WTC11 (cell line): ENCODE measurements around the gene EOGT. TPM values are rescaled to one million over a fixed set of nuclear protein-coding genes. Genes with fewer than 3 reads are reported as not detected.

Source experiments
- ATAC-seq: fragments of 200-7000 bp; cut with Tn5 transposase; 2 replicates; pipeline ENCODE4 v1.10.0; 2021; ENCODE audit warnings: mild to moderate bottlenecking, moderate library complexity
- CTCF ChIA-PET: fragments of 300-600 bp; sonication (Branson Sonifier 250); formaldehyde crosslinking; loops from one replicate; lab custom pipeline; 2021; ENCODE audit warnings: antibody characterized with exemption; lab: Charles Lee
- POLR2A ChIA-PET: fragments of 350-600 bp; sonication (Branson Sonifier 250); formaldehyde crosslinking; loops from one replicate; lab custom pipeline; 2021; ENCODE audit warnings: antibody characterized with exemption; lab: Charles Lee
- DNase-seq: peaks from one replicate; pipeline ENCODE4 v3.0.0; 2021; ENCODE audit warnings: low spot score
- H3K27ac Mint-ChIP-seq: 2 replicates; pipeline ENCODE4 v1.8.0; 2021; ENCODE audit warnings: mixed read lengths
- H3K27me3 Mint-ChIP-seq: 2 replicates; pipeline ENCODE4 v1.8.0; 2021; ENCODE audit warnings: low read depth, mild to moderate bottlenecking, moderate library complexity, mixed read lengths
- H3K36me3 Mint-ChIP-seq: 2 replicates; pipeline ENCODE4 v1.8.0; 2021; ENCODE audit warnings: mixed read lengths
- H3K4me1 Mint-ChIP-seq: 2 replicates; pipeline ENCODE4 v1.8.0; 2022; ENCODE audit warnings: mixed read lengths
- H3K4me3 Mint-ChIP-seq: 2 replicates; pipeline ENCODE4 v1.8.0; 2021; ENCODE audit warnings: mild to moderate bottlenecking, moderate library complexity, mixed read lengths
- H3K9me3 Mint-ChIP-seq: 2 replicates; pipeline ENCODE4 v1.8.0; 2021; ENCODE audit warnings: mixed read lengths
- ATF3 ChIP-seq: sonication (generic); formaldehyde crosslinking; conservative IDR thresholded peaks from 2 replicates; pipeline ENCODE4 v1.8.1; 2022; ENCODE audit warnings: mild to moderate bottlenecking, missing genetic modification reagents
- CBFB ChIP-seq: sonication (generic); formaldehyde crosslinking; IDR thresholded peaks from 2 replicates; pipeline ENCODE4 v1.8.1; 2022; ENCODE audit warnings: mild to moderate bottlenecking, low read depth, missing genetic modification reagents
- ELF4 ChIP-seq: sonication (generic); formaldehyde crosslinking; IDR thresholded peaks from 2 replicates; pipeline ENCODE4 v1.8.1; 2022; ENCODE audit warnings: low read depth, mild to moderate bottlenecking, moderate library complexity, missing genetic modification reagents
- EMX1 ChIP-seq: fragments of 250-450 bp; sonication (Bioruptor Pico); IDR thresholded peaks from 2 replicates; pipeline ENCODE4 v1.8.0; 2021; ENCODE audit warnings: mild to moderate bottlenecking
- ESRRA ChIP-seq: sonication (generic); formaldehyde crosslinking; IDR thresholded peaks from 2 replicates; pipeline ENCODE4 v1.8.1; 2022; ENCODE audit warnings: mild to moderate bottlenecking, missing genetic modification reagents, borderline replicate concordance
- FOXP4 ChIP-seq: sonication (generic); formaldehyde crosslinking; IDR thresholded peaks from 2 replicates; pipeline ENCODE4 v1.8.0; 2022; ENCODE audit warnings: mild to moderate bottlenecking, missing genetic modification reagents
- JUN ChIP-seq: sonication (generic); formaldehyde crosslinking; IDR thresholded peaks from 2 replicates; pipeline ENCODE4 v1.8.0; 2023; ENCODE audit warnings: mild to moderate bottlenecking, missing genetic modification reagents
- MLX ChIP-seq: sonication (generic); formaldehyde crosslinking; IDR thresholded peaks from 2 replicates; pipeline ENCODE4 v1.8.1; 2023; ENCODE audit warnings: mild to moderate bottlenecking, missing genetic modification reagents, moderate library complexity
- NFATC4 ChIP-seq: fragments of 250-450 bp; sonication (Bioruptor Pico); IDR thresholded peaks from 2 replicates; pipeline ENCODE4 v1.9.0; 2021; ENCODE audit warnings: mild to moderate bottlenecking
- NFE2L1 ChIP-seq: sonication (generic); formaldehyde crosslinking; IDR thresholded peaks from 2 replicates; pipeline ENCODE4 v1.8.1; 2023; ENCODE audit warnings: missing genetic modification reagents
- NFYB ChIP-seq: sonication (generic); formaldehyde crosslinking; conservative IDR thresholded peaks from 2 replicates; pipeline ENCODE4 v1.8.0; 2022; ENCODE audit warnings: low read depth, missing genetic modification reagents
- NR1H2 ChIP-seq: sonication (generic); formaldehyde crosslinking; IDR thresholded peaks from 2 replicates; pipeline ENCODE4 v1.9.0; 2021; ENCODE audit warnings: mild to moderate bottlenecking, moderate library complexity, missing genetic modification reagents
- PREB ChIP-seq: sonication (generic); formaldehyde crosslinking; IDR thresholded peaks from 2 replicates; pipeline ENCODE4 v1.8.1; 2022; ENCODE audit warnings: mild to moderate bottlenecking, missing genetic modification reagents, moderate library complexity, borderline replicate concordance
- SMAD3 ChIP-seq: sonication (generic); formaldehyde crosslinking; IDR thresholded peaks from 2 replicates; pipeline ENCODE4 v1.8.0; 2022; ENCODE audit warnings: missing genetic modification reagents, mild to moderate bottlenecking, borderline replicate concordance
- SOX15 ChIP-seq: fragments of 250-450 bp; sonication (Bioruptor Pico); IDR thresholded peaks from 2 replicates; pipeline ENCODE4 v1.9.0; 2021; ENCODE audit warnings: mild to moderate bottlenecking
- SP1 ChIP-seq: sonication (generic); formaldehyde crosslinking; conservative IDR thresholded peaks from 2 replicates; pipeline ENCODE4 v1.8.1; 2022; ENCODE audit warnings: missing genetic modification reagents
- TP53 ChIP-seq: sonication (generic); formaldehyde crosslinking; IDR thresholded peaks from 2 replicates; pipeline ENCODE4 v1.8.1; 2023; ENCODE audit warnings: mild to moderate bottlenecking, missing genetic modification reagents
- ZBTB21 ChIP-seq: sonication (generic); formaldehyde crosslinking; IDR thresholded peaks from 2 replicates; pipeline ENCODE4 v1.8.1; 2023; ENCODE audit warnings: mild to moderate bottlenecking, missing genetic modification reagents, borderline replicate concordance
- ZNF263 ChIP-seq: sonication (generic); formaldehyde crosslinking; IDR thresholded peaks from 2 replicates; pipeline ENCODE4 v1.8.1; 2022; ENCODE audit warnings: low read depth, mild to moderate bottlenecking, moderate library complexity, missing genetic modification reagents
- ZNF281 ChIP-seq: sonication (generic); formaldehyde crosslinking; IDR thresholded peaks from 2 replicates; pipeline ENCODE4 v1.8.0; 2023; ENCODE audit warnings: mild to moderate bottlenecking, missing genetic modification reagents
- ZNF317 ChIP-seq: sonication (generic); formaldehyde crosslinking; IDR thresholded peaks from 2 replicates; pipeline ENCODE4 v1.8.1; 2023; ENCODE audit warnings: low read depth, mild to moderate bottlenecking, moderate library complexity, missing genetic modification reagents, borderline replicate concordance
- ZNF416 ChIP-seq: fragments of 250-450 bp; sonication (Bioruptor Pico); IDR thresholded peaks from 2 replicates; pipeline ENCODE4 v1.9.0; 2021; ENCODE audit warnings: mild to moderate bottlenecking, inconsistent platforms
- ZNF423 ChIP-seq: fragments of 250-450 bp; sonication (Bioruptor Pico); IDR thresholded peaks from 2 replicates; pipeline ENCODE4 v2.1.2; 2022; ENCODE audit warnings: mild to moderate bottlenecking, moderate library complexity
- ZNF671 ChIP-seq: fragments of 250-450 bp; sonication (Bioruptor Pico); IDR thresholded peaks from 2 replicates; pipeline ENCODE4 v1.8.0; 2021; ENCODE audit warnings: mild to moderate bottlenecking
- total RNA-seq: library from RNA; stranded (reverse); gene quantifications from 3 replicates; pipeline ENCODE4 v1.2.3, GENCODE V29; 2021
- TF ChIP-seq, protein P1 (sequence below): sonication (generic); formaldehyde crosslinking; IDR thresholded peaks from 2 replicates; pipeline ENCODE4 v1.8.1; 2022; ENCODE audit warnings: low read depth, mild to moderate bottlenecking, moderate library complexity, missing genetic modification reagents, borderline replicate concordance
- TF ChIP-seq, protein P2 (sequence below): sonication (generic); formaldehyde crosslinking; IDR thresholded peaks from 2 replicates; pipeline ENCODE4 v1.8.1; 2023; ENCODE audit warnings: mild to moderate bottlenecking, missing genetic modification reagents
- TF ChIP-seq, protein P3 (sequence below): fragments of 250-450 bp; sonication (Bioruptor Pico); IDR thresholded peaks from 2 replicates; pipeline ENCODE4 v1.9.0; 2021; ENCODE audit warnings: mild to moderate bottlenecking, borderline replicate concordance

Gene EOGT
- total RNA-seq, 1 experiment from 2014 or later = 32.9 TPM

DNA sequence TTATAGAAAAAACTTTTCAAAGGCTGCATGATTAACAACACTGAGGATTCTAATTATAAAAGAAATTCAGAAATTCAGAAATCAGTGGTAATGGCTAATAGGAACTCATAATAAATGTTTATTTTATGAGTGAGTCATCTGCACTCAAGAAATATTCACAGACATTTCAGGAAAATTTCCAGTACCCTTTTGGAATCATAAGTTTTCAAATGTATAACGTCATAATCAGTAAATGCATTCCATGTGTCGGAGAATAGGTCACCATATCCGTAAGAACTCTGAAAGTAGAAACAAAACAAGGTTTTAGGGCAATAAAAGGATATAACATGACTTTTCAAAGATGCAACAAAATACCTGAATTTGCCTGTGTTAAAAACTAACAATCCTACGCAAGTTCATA, 24.7 kb downstream of the EOGT start:
- peaks cover 52% of the 10 kb centered on the region for H3K36me3 Mint-ChIP-seq
- DNase-seq = no peak

GRCh38 chr3:68987322-68987721, 26.2 kb downstream of the EOGT start:
- ChIA-PET CTCF (interaction anchor here (0.6 kb wide), 1 partner anchor 45 kb away, joined by 3 read pairs; no protein-coding TSS in a partner anchor), POLR2A (no interaction called here)
- Mint-ChIP-seq H3K27ac (no peak overlapping the region), H3K36me3 (peaks cover 41% of the 10 kb centered on the region), H3K4me1 (no peaks in the 10 kb centered on the region), H3K27me3 (no peaks in the 10 kb centered on the region), H3K9me3 (no peaks in the 10 kb centered on the region; the same call in none of the 2 replicates), H3K4me3 (no peak overlapping the region)
- ATAC-seq = no peak
- DNase-seq = no peak
- no peak for TF ChIP-seq CBFB (CRISPR knock-in tag)
- no peak for TF ChIP-seq MLX (CRISPR knock-in tag)
- TF ChIP-seq, protein P1, sequence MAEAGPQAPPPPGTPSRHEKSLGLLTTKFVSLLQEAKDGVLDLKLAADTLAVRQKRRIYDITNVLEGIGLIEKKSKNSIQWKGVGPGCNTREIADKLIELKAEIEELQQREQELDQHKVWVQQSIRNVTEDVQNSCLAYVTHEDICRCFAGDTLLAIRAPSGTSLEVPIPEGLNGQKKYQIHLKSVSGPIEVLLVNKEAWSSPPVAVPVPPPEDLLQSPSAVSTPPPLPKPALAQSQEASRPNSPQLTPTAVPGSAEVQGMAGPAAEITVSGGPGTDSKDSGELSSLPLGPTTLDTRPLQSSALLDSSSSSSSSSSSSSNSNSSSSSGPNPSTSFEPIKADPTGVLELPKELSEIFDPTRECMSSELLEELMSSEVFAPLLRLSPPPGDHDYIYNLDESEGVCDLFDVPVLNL (CRISPR knock-in tag) = no peak
- TF ChIP-seq PREB (CRISPR knock-in tag) = no peak
- TF ChIP-seq, protein P2, sequence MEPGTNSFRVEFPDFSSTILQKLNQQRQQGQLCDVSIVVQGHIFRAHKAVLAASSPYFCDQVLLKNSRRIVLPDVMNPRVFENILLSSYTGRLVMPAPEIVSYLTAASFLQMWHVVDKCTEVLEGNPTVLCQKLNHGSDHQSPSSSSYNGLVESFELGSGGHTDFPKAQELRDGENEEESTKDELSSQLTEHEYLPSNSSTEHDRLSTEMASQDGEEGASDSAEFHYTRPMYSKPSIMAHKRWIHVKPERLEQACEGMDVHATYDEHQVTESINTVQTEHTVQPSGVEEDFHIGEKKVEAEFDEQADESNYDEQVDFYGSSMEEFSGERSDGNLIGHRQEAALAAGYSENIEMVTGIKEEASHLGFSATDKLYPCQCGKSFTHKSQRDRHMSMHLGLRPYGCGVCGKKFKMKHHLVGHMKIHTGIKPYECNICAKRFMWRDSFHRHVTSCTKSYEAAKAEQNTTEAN (CRISPR knock-in tag) = no peak
- TF ChIP-seq TP53 (CRISPR knock-in tag) = no peak
- TF ChIP-seq, protein P3, sequence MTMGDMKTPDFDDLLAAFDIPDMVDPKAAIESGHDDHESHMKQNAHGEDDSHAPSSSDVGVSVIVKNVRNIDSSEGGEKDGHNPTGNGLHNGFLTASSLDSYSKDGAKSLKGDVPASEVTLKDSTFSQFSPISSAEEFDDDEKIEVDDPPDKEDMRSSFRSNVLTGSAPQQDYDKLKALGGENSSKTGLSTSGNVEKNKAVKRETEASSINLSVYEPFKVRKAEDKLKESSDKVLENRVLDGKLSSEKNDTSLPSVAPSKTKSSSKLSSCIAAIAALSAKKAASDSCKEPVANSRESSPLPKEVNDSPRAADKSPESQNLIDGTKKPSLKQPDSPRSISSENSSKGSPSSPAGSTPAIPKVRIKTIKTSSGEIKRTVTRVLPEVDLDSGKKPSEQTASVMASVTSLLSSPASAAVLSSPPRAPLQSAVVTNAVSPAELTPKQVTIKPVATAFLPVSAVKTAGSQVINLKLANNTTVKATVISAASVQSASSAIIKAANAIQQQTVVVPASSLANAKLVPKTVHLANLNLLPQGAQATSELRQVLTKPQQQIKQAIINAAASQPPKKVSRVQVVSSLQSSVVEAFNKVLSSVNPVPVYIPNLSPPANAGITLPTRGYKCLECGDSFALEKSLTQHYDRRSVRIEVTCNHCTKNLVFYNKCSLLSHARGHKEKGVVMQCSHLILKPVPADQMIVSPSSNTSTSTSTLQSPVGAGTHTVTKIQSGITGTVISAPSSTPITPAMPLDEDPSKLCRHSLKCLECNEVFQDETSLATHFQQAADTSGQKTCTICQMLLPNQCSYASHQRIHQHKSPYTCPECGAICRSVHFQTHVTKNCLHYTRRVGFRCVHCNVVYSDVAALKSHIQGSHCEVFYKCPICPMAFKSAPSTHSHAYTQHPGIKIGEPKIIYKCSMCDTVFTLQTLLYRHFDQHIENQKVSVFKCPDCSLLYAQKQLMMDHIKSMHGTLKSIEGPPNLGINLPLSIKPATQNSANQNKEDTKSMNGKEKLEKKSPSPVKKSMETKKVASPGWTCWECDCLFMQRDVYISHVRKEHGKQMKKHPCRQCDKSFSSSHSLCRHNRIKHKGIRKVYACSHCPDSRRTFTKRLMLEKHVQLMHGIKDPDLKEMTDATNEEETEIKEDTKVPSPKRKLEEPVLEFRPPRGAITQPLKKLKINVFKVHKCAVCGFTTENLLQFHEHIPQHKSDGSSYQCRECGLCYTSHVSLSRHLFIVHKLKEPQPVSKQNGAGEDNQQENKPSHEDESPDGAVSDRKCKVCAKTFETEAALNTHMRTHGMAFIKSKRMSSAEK = no peak
- no peak for TF ChIP-seq JUN (CRISPR knock-in tag)
- no peak for TF ChIP-seq ZNF281 (CRISPR knock-in tag)
- TF ChIP-seq ZNF416 (CRISPR knock-in tag) = no peak
- no peak for TF ChIP-seq SMAD3 (CRISPR knock-in tag)
- TF ChIP-seq ESRRA (CRISPR knock-in tag) = no peak

More for the DNA sequence above, 24.7 kb downstream of the EOGT start:
- ChIA-PET CTCF (no interaction called here), POLR2A (no interaction called here)
- Mint-ChIP-seq H3K4me1 (no peaks in the 10 kb centered on the region), H3K27ac (no peak overlapping the region), H3K4me3 (no peak overlapping the region), H3K9me3 (peaks cover 8% of the 10 kb centered on the region), H3K27me3 (no peaks in the 10 kb centered on the region)
- ATAC-seq = no peak
- TF ChIP-seq SOX15 (CRISPR knock-in tag) (no peak), ZNF263 (no peak), ZNF671 (CRISPR knock-in tag) (no peak), ZBTB21 (CRISPR knock-in tag) (no peak), NFE2L1 (CRISPR knock-in tag) (no peak), EMX1 (CRISPR knock-in tag) (no peak), NFYB (CRISPR knock-in tag) (no peak), ZNF423 (CRISPR knock-in tag) (no peak), ELF4 (no peak), NR1H2 (CRISPR knock-in tag) (no peak), NFATC4 (CRISPR knock-in tag) (no peak), ZNF416 (CRISPR knock-in tag) (no peak), ZNF317 (no peak), SP1 (CRISPR knock-in tag) (no peak), FOXP4 (CRISPR knock-in tag) (no peak), ATF3 (CRISPR knock-in tag) (no peak), JUN (CRISPR knock-in tag) (no peak)
